ENCODE measurements around the gene ZW10.

DNA sequence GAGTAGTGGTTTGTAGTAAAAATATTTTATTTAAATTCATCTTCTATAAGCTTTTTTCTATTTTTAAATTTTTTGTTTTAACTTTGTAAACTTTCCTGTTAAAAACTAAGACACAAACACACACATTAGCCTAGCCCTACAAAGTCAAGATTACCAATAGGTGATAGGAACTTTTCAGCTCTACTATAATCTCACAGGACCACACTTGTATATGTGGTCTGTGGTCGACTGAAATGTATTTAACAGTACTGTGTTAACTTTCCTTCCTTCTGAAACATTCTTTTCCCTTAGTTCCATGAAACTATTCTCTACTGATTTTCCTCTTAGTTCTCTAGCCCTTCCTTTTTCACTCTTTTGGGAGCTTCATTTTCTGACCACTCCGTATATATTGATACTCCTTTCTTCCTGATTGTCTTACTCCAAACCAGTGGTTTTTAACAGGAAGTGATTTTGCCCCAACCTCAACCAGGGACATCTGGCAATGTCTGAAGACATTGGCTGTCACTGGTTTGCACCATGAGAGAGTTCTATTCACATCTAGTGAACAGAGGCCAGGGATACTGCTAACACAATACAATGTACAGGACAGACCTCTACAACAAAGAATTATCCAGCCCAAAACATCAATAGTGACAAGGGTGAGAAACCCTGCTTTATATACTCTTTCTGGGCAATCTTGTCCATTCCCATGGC lies 8.8 kb downstream of the ZW10 start:
- no peak for TF ChIP-seq POLR2A (IDR thresholded peaks at IDR 0.05)
- TF ChIP-seq, protein P1, sequence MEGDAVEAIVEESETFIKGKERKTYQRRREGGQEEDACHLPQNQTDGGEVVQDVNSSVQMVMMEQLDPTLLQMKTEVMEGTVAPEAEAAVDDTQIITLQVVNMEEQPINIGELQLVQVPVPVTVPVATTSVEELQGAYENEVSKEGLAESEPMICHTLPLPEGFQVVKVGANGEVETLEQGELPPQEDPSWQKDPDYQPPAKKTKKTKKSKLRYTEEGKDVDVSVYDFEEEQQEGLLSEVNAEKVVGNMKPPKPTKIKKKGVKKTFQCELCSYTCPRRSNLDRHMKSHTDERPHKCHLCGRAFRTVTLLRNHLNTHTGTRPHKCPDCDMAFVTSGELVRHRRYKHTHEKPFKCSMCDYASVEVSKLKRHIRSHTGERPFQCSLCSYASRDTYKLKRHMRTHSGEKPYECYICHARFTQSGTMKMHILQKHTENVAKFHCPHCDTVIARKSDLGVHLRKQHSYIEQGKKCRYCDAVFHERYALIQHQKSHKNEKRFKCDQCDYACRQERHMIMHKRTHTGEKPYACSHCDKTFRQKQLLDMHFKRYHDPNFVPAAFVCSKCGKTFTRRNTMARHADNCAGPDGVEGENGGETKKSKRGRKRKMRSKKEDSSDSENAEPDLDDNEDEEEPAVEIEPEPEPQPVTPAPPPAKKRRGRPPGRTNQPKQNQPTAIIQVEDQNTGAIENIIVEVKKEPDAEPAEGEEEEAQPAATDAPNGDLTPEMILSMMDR (IDR thresholded peaks at IDR 0.05 in 4 of 5, conservative IDR thresholded peaks at IDR 0.05 in 1 of 5): no peak
